H1 (cell line): ENCODE measurements around the gene CACNB2. TPM values are rescaled to one million over a fixed set of nuclear protein-coding genes. Genes with fewer than 3 reads are reported as not detected.

ENCODE experiments used
- polyA plus RNA-seq, 7 experiments: library from polyadenylated mRNA; depleted of rRNA in 3 of 7; stranded (reverse) in 5 of 7; unstranded in 2 of 7; fragments of >200 nt in 5 of 7; fragments of 200-250 nt in 2 of 7; gene quantifications; 1 replicate in 5 of 7; 2 replicates in 1 of 7; 4 replicates in 1 of 7; pipeline versions ENCODE4 v1.2.1 to v1.2.3, GENCODE V29; 2011 to 2013; ENCODE audit warnings: missing spikeins in 2 of 7, mixed read lengths in 2 of 7
- total RNA-seq: library from RNA; stranded (reverse); fragmentation: NEBNext Ultra II Directional; extraction: Animal tissue kit (Norgen Biotek cat#: 25700); gene quantifications from 2 replicates; pipeline ENCODE4 v1.2.1, GENCODE V29; 2021

CACNB2 gene
- total and polyA plus RNA-seq, 2 of the 8 experiments (the other 6 are each of a cell fraction or from before 2014, with no cell fraction given): 2.4 to 3.2 TPM

Other genes with a start within 250 kb of the CACNB2 start
- not detected in 2 replicates for gene SLC39A12, start 188.5 kb upstream of the CACNB2 start, total RNA-seq
- gene SLC39A12, start 188.5 kb upstream of the CACNB2 start, polyA plus RNA-seq (2011; rRNA removed): not detected in 2 replicates